Activated CD4-positive, alpha-beta T cell treated with anti-CD3 and anti-CD28 coated beads for 24 hours (primary cell): ENCODE data around the gene ARL2.
"Not testable (repeated sequence)": the region's sequence is repeated elsewhere in the genome, so short reads cannot be mapped to it uniquely, and the experiment has no call there.

ENCODE experiments used
- DNase-seq, 2 donors: peaks; one replicate each; pipeline ENCODE4 v3.0.0-alpha.2; 2020; ENCODE audit warnings: low read depth in 2 of 2

Gene ARL2

DNA sequence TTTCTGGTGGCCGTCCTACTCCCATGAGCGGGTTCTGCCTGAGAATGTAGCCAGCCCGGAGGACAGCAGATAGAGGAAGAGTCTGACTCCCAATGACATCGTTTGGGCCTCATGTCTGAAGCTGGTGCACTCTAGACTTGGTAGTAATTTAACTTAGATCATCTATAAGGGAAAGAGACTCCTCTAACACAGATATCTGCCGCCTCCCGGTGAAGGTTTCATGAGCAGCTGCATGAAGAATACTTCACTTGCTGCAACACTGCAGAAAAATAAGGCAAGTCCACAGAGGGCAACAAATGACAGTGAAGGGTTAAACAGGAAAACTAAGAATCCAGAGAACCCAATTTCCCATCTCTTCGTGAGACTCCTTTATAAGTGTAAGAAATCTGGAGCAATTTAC is 5.9 kb upstream of the ARL2 start:
- no peak for DNase-seq

DNA sequence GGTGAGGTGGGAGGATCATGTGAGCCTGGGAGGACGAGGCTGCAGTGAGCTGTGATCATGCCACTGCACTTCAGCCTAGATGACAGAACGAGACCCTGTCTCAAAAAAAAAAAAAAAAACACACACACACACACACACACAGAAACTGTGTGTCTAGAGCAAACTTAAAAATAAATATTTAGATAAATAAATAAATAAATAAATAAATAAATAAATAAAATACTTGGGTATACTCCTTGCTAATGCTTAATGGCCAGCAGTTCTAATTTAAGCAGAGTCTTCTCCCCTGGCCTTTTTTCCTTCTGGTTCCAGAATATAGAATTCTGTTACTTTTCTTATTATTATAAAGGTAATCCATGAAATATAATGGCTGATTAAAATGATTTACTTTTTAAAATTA is 5.1 kb upstream of the ARL2 start:
- no peak for DNase-seq

GRCh38 chr11:65013130-65013887 is 651 bp upstream of the ARL2 start:
- peak; percentile 83 to 91 for DNase-seq

- DNase-seq = peak in 1 of 2 donors; percentile 13
These were observed 817 bp downstream of the ARL2 start for GRCh38 chr11:65014726-65015227.

GRCh38 chr11:65016705-65017104 is 2.7 kb downstream of the ARL2 start:
- no peak for DNase-seq

DNA sequence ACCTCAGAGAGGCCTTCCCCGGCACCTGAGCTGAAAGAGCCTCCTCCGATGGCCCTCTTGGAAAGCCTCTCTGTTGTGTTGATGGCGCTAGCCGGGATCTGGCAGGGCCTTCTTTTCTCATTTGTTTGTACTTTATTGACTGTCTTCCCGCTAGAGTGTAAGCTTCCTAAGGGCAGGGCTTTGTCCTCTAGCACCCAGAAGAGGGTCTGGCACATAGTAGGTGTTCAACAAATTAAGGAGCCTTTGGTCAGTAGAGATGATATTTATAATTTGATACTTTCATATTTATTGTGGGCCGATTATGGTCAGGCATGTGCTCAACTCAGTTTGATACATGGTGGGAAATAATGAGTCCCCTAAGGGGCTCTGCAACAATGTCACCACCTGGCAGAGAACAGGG is 4.0 kb downstream of the ARL2 start:
- DNase-seq = no peak

DNA sequence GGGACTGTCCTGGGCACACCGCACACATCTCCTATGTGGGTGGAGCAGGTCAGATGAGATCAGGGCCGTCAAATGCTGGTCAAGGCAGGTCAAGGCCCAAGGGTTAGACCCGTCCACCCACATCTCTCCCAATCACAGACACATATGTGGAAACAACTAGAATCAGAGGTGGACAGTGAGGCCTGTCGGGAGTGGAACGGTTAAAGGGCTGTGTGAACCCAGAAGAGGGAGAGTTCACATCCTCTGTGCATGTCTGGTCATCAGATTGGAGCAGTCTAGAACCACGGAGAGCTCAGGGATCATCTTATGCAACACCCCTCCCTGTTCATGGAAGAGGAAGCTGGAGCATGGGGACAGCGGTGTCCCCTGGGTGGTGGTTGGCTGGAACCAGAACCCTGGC is 5.9 kb downstream of the ARL2 start:
- no peak for DNase-seq

DNA sequence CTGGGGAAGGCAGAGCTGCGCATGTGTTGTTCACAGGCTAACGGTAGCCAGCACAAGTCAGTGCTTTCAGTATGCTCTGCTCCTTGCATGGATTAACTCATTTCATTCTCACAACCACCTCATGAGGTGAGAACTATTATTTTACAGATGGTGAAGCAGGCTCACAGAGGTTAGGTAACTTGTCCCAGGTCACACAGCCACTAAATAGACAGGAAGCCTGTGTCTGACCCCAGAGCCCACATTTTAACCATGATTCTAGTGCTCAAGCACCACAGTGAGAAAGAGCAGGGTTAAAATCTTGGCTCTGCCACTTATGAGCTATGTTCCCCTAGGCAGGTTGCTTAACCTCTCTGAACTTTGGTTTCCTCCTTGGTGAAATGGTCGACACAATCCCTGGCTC is 7.0 kb downstream of the ARL2 start:
- no peak for DNase-seq

DNA sequence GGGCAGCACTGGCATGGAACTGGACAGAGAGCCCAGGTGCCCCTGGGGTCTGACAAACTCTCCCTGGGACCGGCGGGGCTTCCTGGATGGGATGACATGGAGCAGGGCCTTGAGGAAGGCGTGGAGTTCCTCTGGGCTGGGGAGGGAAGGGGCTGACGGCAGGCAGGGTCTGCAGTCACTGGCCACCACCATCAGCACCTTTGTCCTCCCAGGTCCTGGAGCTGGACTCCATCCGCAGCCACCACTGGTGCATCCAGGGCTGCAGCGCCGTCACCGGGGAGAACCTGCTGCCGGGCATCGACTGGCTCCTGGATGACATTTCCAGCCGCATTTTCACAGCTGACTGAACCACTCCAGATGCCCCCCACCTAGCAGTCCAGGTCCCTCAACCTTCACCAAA is 7.5 kb downstream of the ARL2 start:
- DNase-seq = no peak

DNA sequence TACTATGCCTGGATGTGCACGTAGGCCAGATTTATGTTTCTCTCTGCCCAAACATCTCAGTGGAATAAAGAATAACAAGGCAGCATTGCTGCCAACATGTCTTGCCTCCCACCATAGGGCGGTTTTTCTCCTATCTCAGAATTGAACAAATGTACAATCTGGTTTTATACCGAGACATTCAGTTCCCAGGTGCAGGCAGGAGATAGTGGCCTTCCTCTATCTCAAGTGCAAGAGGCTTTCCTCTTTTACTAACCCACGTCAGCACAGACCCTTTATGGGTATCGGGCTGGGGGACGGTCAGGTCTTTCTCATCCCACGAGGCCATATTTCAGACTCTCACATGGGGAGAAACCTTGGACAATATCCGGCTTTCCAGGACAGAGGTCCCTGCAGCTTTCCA is 9.5 kb downstream of the ARL2 start:
- DNase-seq = not testable (repeated sequence)

GRCh38 chr11:65026810-65027209 is 12.8 kb downstream of the ARL2 start:
- no peak for DNase-seq

DNA sequence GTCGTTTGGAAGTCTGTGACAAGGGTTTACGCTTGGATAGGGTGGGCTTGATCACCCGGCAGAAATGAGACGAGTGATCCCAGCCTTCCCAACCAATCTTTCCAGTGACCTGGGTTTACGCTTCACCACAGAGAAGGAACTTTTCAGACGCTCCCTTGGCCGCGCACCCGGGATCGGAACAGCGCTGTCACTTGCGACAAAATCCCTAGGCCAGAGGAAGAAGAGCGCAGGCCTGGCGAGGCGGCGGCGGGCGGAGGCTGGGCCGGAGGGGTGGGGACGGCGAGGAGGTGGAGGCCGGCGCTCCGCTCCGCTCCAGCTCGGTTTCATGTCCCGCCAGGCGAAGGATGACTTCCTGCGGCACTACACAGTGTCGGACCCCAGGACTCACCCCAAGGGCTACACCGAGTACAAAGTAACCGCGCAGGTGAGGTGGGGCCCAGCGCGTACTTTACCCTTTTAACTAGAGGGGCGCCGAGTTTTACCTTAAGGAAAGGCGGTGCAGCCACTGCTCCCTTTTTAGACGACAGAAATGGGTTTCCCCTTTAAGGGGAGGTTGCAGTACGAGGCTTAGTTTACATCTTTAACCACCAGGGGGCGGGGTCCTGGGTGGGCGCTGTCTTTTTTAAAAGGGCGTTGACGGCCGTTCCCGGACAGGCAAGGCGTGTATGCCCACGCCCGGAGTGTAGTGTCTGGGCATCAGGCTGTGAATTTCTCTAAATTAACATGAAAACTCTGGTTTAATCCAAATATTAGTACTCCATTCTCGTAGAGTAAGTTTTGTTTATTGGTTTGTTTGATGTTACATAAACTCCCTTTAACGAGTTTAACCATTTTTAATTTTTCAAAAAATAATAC is 13.5 kb downstream of the ARL2 start, which contains the start of gene SNX15:
Gene SNX15 (plus strand): TSS at position 227 of the 855 bp plus-strand sequence. CDS start 99 bp downstream, at position 326.
- DNase-seq = peak; percentile 81 to 88

- no peak for DNase-seq
These were observed 18.3 kb downstream of the ARL2 start for GRCh38 chr11:65032216-65032615.

DNA sequence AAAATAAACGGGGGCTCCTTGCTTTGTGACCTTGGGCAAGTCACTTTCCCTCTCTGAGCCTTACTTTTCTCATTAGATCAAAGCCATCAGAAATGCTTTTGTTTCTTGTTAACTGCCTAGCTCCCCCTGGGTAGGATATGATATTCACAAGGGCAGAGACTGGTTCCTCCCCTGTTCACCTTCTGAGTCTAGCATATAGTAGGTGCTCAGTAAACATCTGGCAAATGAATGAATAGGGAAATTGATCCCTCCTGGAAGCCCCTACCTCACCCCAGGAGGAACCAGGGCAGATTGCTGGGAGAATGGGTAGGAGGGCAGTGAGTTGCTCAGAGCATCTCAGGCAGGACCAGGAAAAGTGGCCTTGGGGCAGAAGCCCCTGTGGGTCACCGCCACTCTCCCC is 20.5 kb downstream of the ARL2 start:
- DNase-seq = no peak

GRCh38 chr11:65035579-65035978 is 21.6 kb downstream of the ARL2 start:
- no peak for DNase-seq

DNA sequence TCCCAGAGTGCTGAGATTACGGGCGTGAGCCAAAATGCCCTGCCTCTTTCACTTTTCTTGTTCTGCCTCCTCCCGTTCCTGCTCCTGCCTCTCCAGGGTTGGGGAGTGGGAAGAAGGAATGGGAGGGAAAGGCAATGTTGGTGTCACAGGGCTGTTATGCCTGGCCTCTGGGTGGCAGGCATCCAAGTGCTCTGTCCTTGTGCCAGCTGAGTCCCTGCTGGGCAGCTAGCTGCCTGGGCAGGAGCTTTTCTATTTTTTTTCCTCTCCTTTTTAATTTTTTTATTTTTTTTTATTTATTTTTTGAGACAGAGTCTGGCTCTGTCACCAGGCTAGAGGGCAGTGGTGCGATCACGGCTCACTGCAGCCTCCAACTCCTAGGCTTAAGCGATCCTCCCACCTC is 23.0 kb downstream of the ARL2 start:
- no peak for DNase-seq

DNA sequence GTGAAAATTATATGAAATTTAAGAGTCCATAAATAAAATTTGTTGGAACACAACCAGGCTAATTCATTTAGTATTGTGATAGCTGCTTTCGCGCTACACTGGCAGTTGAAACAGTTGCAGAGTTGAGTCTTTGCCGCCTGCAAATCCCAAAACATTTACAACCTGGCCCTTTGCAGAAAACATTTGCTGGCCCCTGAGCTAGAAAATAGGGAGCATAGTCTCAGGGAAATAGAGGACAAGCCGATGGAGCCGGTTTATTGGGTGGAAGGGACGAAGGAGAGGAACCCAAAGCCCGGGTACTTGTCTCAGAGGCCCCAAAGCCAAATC is 26.5 kb downstream of the ARL2 start:
- DNase-seq = no peak

- peak; percentile 76 to 79 for DNase-seq
These were observed 27.1 kb downstream of the ARL2 start, which contains the start of gene SAC3D1 for GRCh38 chr11:65040847-65041622. Gene SAC3D1 (plus strand): TSS chr11:65041210. CDS start chr11:65041293, 83 bp downstream.

DNA sequence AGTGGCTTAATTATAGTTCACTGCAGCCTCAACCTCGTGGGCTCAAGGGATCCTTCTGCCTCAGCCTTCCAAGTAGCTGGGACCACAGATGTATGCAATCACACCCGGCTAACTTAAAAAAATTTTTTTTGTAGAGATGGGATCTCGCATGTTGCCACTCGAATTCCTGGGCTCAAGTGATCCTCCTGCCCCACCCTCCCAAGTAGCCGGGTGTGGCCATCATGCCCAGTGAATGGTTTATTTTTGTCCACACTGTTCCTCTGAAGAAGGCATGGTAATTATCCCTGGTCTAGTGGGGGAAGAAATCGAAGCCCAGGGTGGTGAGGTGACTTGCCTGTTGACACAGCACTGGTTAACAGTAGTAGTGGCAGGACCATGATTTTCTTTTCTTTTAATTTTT is 28.9 kb downstream of the ARL2 start:
- DNase-seq = no peak

DNA sequence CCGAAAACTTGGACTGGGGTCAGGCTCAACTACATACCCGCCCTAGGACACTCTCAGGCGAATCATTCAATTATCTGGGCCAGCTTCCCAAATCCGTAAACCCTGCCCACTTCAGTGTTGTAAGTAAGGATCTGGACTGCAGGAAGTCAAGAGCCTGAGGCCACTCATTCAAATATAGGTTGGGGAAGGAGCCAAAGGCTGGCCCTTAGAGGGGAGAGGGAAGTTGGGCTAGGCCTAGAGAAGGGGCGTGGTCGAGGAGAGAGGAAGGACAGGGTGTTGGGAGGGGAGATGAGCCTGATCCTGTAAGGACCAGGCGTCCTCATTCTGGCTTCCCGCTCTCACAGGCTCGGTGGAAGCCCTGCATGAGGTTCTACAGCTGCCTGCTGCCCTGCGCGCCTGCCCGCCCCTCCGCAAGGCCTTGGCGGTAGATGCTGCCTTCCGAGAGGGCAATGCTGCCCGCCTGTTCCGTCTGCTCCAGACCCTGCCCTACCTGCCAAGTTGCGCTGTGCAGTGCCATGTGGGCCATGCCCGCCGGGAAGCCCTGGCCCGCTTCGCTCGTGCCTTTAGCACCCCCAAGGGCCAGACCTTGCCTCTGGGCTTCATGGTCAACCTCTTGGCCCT is 30.0 kb downstream of the ARL2 start:
- DNase-seq = no peak

GRCh38 chr11:65045061-65045460 is 31.1 kb downstream of the ARL2 start:
- DNase-seq = no peak

DNA sequence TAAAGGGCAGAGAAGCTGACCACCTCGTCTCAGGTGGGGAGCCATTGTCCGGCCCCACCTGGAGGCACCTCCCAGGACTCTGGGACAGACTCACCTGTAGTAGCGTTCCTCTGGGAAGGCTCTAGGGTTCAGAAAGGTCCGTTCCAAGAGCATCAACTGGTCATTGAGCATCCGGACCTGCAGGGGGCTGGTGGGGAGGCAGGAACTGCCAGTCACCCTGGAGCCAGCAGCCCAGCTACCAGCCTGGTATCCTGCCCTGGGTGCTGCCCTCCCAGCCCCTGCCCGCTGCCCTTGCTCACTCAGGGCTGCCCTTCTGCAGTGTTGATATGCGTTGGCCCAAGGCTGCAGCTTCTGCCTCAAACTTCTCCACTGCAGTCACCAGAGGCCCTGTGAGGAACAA is 31.8 kb downstream of the ARL2 start:
- no peak for DNase-seq
